Esophagus squamous epithelium (tissue), 4 donors: ENCODE measurements around the gene KNSTRN.

Experiments
- CTCF ChIP-seq, 6 experiments: fragments of 450-650 bp in 4 of 6; fragments of 200-600 bp in 2 of 6; sonication (generic) in 2 of 6; IDR thresholded peaks; one replicate each; pipeline ENCODE4 v1.5.1; 2016 to 2019; ENCODE audit warnings: antibody characterized with exemption in 6 of 6, mild to moderate bottlenecking in 4 of 6, moderate library complexity in 4 of 6
- POLR2A ChIP-seq, 4 donors: fragments of 450-650 bp; IDR thresholded peaks; one replicate each; pipeline ENCODE4 v1.6.1; 2017; ENCODE audit warnings: antibody characterized with exemption in 4 of 4, mild to moderate bottlenecking in 4 of 4, moderate library complexity in 3 of 4

- TF ChIP-seq CTCF (IDR thresholded peaks at IDR 0.05) (no peak), POLR2A (IDR thresholded peaks at IDR 0.05) (no peak)
Observed at GRCh38 chr15:40410476-40410875, 28.0 kb downstream of the KNSTRN start.
